Caco-2 (cell line): Measurements from ENCODE around the gene DNMBP. TPM values are rescaled to one million over a fixed set of nuclear protein-coding genes. Genes with fewer than 3 reads are reported as not detected.

ENCODE experiments used
- BruUV-seq: library from RNA; stranded (reverse); fragments of 400-500 nt; replicated peaks from 2 replicates; lab custom pipeline; 2021; lab: Mats Ljungman, UMichigan
- CTCF ChIA-PET: fragments of 300-600 bp; sonication (Branson Sonifier 250); formaldehyde crosslinking; loops from one replicate; lab custom pipeline; 2022; ENCODE audit warnings: antibody characterized with exemption; lab: Charles Lee
- POLR2A ChIA-PET: fragments of 300-600 bp; sonication (Branson Sonifier 250); formaldehyde crosslinking; loops from one replicate; lab custom pipeline; 2022; ENCODE audit warnings: antibody characterized with exemption; lab: Charles Lee
- DNase-seq, 2 experiments: peaks; one replicate each; pipeline versions ENCODE4 v3.0.0 to v3.0.0-alpha.2; 2020 to 2022
- H3K27me3 ChIP-seq: replicated peaks from 2 replicates; pipeline ENCODE4 v1.6.0; 2011; ENCODE audit warnings: low read length; ENCODE audit not compliant: control insufficient read depth, insufficient read depth
- H3K36me3 ChIP-seq: 2 replicates; pipeline ENCODE4 v1.5.1; 2011; ENCODE audit warnings: low read length; ENCODE audit not compliant: control insufficient read depth, insufficient read depth
- H3K4me1 ChIP-seq: fragments of 250-450 bp; sonication (Bioruptor Pico); 2 replicates; pipeline ENCODE4 v1.5.1; 2020; ENCODE audit warnings: mild to moderate bottlenecking
- H3K4me3 ChIP-seq: 2 replicates; pipeline ENCODE4 v1.5.1; 2011; ENCODE audit warnings: low read depth, mild to moderate bottlenecking, control low read depth, low read length
- H3K9me3 ChIP-seq: fragments of 250-450 bp; sonication (Bioruptor Pico); 2 replicates; pipeline ENCODE4 v1.5.1; 2020; ENCODE audit warnings: mild to moderate bottlenecking, moderate library complexity
- H3K27ac Mint-ChIP-seq: one replicate; pipeline ENCODE4 v1.8.0; 2022; ENCODE audit warnings: mixed read lengths; ENCODE audit not compliant: unreplicated experiment
- H3K27me3 Mint-ChIP-seq: one replicate; pipeline ENCODE4 v1.8.0; 2022; ENCODE audit warnings: mixed read lengths; ENCODE audit not compliant: insufficient read depth, unreplicated experiment
- H3K36me3 Mint-ChIP-seq: one replicate; pipeline ENCODE4 v1.8.0; 2022; ENCODE audit warnings: mild to moderate bottlenecking, mixed read lengths; ENCODE audit not compliant: insufficient read depth, unreplicated experiment
- H3K4me1 Mint-ChIP-seq: one replicate; pipeline ENCODE4 v1.8.0; 2022; ENCODE audit warnings: low read depth, mixed read lengths; ENCODE audit not compliant: unreplicated experiment
- H3K4me3 Mint-ChIP-seq: one replicate; pipeline ENCODE4 v1.8.0; 2022; ENCODE audit warnings: mild to moderate bottlenecking, moderate library complexity, mixed read lengths; ENCODE audit not compliant: unreplicated experiment
- H3K9me3 Mint-ChIP-seq: one replicate; pipeline ENCODE4 v1.8.0; 2022; ENCODE audit warnings: mixed read lengths; ENCODE audit not compliant: unreplicated experiment
- intact Hi-C: fragments of 100-400 bp; cut with micrococcal nuclease; formaldehyde crosslinking; loops from one replicate; pipeline ENCODE4 v1.10.0; 2022; ENCODE audit not compliant: unreplicated experiment
- total RNA-seq: library from RNA; stranded (reverse); gene quantifications from 2 replicates; pipeline ENCODE4 v1.2.3, GENCODE V29; 2022
- TF ChIP-seq, protein P1 (sequence below), 2 experiments: fragments of 200-600 bp in 1 of 2; IDR thresholded peaks; 1 replicate in 1 of 2; 2 replicates in 1 of 2; pipeline versions ENCODE4 v1.5.1 to v1.8.0; 2011 to 2022; ENCODE audit warnings: antibody characterized with exemption in 1 of 2, control low read depth in 1 of 2, inconsistent platforms in 1 of 2, low read depth in 1 of 2, low read length in 1 of 2, mild to moderate bottlenecking in 1 of 2, moderate library complexity in 1 of 2; ENCODE audit not compliant: insufficient read depth in 1 of 2, severe bottlenecking in 1 of 2, unreplicated experiment in 1 of 2

DNMBP gene
- total RNA-seq, 1 experiment from 2014 or later: 30.6 TPM

DNA sequence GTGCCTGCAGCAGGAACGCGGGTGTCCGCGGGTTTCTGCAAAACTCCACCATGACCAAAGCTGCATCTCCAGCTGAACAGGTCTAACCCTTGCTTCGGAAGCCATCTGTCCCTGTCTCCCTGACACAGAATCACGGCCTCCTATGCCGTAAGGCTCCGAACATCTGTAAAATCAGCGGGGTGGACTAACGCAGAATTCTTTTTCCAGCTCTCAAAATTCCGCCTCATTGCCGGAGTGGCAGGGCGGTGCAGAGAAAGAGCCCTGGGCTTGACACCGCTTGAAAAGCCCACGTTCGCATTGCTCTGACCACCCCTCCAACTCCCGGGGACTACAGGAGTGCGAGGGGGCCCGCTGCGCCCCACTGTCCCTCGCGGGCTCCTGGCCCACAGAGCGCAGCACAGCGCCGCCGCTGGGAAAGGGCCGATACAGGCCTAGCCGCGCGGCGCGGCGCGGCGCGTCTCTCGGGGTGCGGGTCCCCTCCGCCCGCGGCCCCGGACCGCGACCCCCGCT, 409 bp downstream of the DNMBP start:
- POLR2A ChIA-PET: no interaction called here
- no TSS peak for BruUV-seq
- Histone ChIP-seq H3K27me3 (no peaks in the 10 kb centered on the region), H3K4me3 (peak overlapping the region; percentile 90), H3K9me3 (no peaks in the 10 kb centered on the region), H3K4me1 (peaks cover 33% of the 10 kb centered on the region), H3K36me3 (no peaks in the 10 kb centered on the region)
- Mint-ChIP-seq H3K9me3 (no peaks in the 10 kb centered on the region), H3K27me3 (no peaks in the 10 kb centered on the region), H3K36me3 (no peaks in the 10 kb centered on the region), H3K4me3 (peak overlapping the region; percentile 94), H3K4me1 (peaks cover 32% of the 10 kb centered on the region), H3K27ac (no peak overlapping the region)
- peak in 1 of 2 experiments; percentile 29 for DNase-seq
- intact Hi-C loops: loop anchor here (1.0 to 2.0 kb wide), 3 partner anchors 37 to 91 kb away; no protein-coding TSS in a partner anchor
- TF ChIP-seq, protein P1, sequence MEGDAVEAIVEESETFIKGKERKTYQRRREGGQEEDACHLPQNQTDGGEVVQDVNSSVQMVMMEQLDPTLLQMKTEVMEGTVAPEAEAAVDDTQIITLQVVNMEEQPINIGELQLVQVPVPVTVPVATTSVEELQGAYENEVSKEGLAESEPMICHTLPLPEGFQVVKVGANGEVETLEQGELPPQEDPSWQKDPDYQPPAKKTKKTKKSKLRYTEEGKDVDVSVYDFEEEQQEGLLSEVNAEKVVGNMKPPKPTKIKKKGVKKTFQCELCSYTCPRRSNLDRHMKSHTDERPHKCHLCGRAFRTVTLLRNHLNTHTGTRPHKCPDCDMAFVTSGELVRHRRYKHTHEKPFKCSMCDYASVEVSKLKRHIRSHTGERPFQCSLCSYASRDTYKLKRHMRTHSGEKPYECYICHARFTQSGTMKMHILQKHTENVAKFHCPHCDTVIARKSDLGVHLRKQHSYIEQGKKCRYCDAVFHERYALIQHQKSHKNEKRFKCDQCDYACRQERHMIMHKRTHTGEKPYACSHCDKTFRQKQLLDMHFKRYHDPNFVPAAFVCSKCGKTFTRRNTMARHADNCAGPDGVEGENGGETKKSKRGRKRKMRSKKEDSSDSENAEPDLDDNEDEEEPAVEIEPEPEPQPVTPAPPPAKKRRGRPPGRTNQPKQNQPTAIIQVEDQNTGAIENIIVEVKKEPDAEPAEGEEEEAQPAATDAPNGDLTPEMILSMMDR (IDR thresholded peaks at IDR 0.05; ENCODE audit: insufficient read depth in 1 of 2, low read depth in 1 of 2, low read length in 1 of 2, severe bottlenecking in 1 of 2, unreplicated experiment in 1 of 2): peak; percentile 25 to 67
- CTCF ChIA-PET: interaction anchor here (0.6 to 2.0 kb wide), 17 partner anchors 10 to 164 kb away, joined by 3 to 7 read pairs (median 3); no protein-coding TSS in a partner anchor

DNA sequence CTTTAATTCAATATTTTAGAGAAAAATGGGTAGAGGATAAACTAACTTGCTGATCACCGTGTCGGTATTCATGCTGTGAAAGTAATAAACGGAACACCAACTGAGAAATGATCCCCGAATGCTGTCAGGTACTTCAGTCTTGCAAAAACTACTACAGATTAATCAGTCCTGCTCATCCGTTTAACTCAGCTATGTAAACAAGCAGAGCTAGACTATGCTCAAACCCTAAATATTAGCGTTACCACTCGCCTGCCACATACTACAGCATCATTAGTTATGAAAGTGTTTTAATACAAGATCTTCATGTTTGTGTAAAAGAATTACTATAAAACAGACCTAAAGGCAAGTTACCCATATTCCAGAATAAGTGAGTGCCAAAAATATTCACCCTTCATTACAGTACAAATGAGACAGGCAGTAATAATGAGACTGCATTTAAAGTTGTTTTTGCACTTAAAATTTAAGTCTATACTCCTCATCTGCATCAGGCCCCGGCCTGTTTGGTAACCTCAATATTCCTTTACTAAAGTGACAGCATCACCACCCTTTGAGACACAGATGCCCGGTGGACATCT, 952 bp downstream of the DNMBP start:
- no peak overlapping the region for H3K27ac Mint-ChIP-seq
- intact Hi-C loops: loop anchor here (1.0 to 2.0 kb wide), 3 partner anchors 38 to 92 kb away; no protein-coding TSS in a partner anchor

DNA sequence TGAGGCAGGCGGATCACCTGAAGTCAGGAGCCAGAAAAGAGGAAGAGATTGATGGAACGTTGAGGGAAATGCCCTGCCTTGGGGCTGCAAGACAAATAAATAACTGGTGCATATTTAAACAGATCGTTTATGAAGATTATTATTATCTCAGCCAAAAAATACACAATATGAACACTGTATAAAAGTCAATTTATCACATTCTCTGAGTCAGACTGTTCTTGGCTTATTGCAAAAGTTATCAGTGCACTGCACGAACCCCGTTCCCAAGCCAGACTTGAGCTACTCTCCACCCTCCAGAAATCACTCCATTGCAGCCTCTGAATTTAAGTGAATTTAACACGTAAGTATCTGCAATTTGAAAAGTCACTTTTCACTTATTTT, 1.6 kb downstream of the DNMBP start:
- no peak overlapping the region for H3K4me3 ChIP-seq
- Mint-ChIP-seq H3K27me3 (no peaks in the 10 kb centered on the region), H3K4me1 (peaks cover 20% of the 10 kb centered on the region), H3K36me3 (no peaks in the 10 kb centered on the region), H3K27ac (no peak overlapping the region), H3K9me3 (no peaks in the 10 kb centered on the region), H3K4me3 (peak overlapping the region; percentile 94)
- intact Hi-C loops: loop anchor here (2.0 kb wide), 2 partner anchors 39 to 77 kb away; no protein-coding TSS in a partner anchor
- no peak for DNase-seq
- BruUV-seq: TSS peak; percentile 40
- no peaks in the 10 kb centered on the region for H3K9me3 ChIP-seq
- CTCF ChIA-PET: interaction anchor here (1.0 to 1.9 kb wide), 5 partner anchors 37 to 162 kb away, joined by 3 to 6 read pairs (median 3); no protein-coding TSS in a partner anchor
- POLR2A ChIA-PET: no interaction called here
- TF ChIP-seq, protein P1 (IDR thresholded peaks at IDR 0.05; ENCODE audit: insufficient read depth in 1 of 2, low read depth in 1 of 2, low read length in 1 of 2, severe bottlenecking in 1 of 2, unreplicated experiment in 1 of 2): no peak
- H3K27me3 ChIP-seq: no peaks in the 10 kb centered on the region
- no peaks in the 10 kb centered on the region for H3K36me3 ChIP-seq
- peaks cover 21% of the 10 kb centered on the region for H3K4me1 ChIP-seq

More for the DNA sequence above, 952 bp downstream of the DNMBP start:
- no peaks in the 10 kb centered on the region for H3K36me3 Mint-ChIP-seq
- peak overlapping the region; percentile 90 for H3K4me3 ChIP-seq
- ChIA-PET CTCF (interaction anchor here (0.9 to 2.0 kb wide), 11 partner anchors 10 to 163 kb away, joined by 3 to 7 read pairs (median 3); no protein-coding TSS in a partner anchor), POLR2A (no interaction called here)
- H3K36me3 ChIP-seq: no peaks in the 10 kb centered on the region
- H3K4me3 Mint-ChIP-seq: peak overlapping the region; percentile 94
- no peak for DNase-seq
- H3K9me3 ChIP-seq: no peaks in the 10 kb centered on the region
- no TSS peak for BruUV-seq
- TF ChIP-seq, protein P1 (IDR thresholded peaks at IDR 0.05; ENCODE audit: insufficient read depth in 1 of 2, low read depth in 1 of 2, low read length in 1 of 2, severe bottlenecking in 1 of 2, unreplicated experiment in 1 of 2): no peak
- no peaks in the 10 kb centered on the region for H3K27me3 ChIP-seq
- peaks cover 27% of the 10 kb centered on the region for H3K4me1 Mint-ChIP-seq
- H3K27me3 Mint-ChIP-seq: no peaks in the 10 kb centered on the region
- H3K9me3 Mint-ChIP-seq: no peaks in the 10 kb centered on the region
- H3K4me1 ChIP-seq: peaks cover 28% of the 10 kb centered on the region
